ENCODE results near the gene SPRED2.

Gene SPRED2

DNA sequence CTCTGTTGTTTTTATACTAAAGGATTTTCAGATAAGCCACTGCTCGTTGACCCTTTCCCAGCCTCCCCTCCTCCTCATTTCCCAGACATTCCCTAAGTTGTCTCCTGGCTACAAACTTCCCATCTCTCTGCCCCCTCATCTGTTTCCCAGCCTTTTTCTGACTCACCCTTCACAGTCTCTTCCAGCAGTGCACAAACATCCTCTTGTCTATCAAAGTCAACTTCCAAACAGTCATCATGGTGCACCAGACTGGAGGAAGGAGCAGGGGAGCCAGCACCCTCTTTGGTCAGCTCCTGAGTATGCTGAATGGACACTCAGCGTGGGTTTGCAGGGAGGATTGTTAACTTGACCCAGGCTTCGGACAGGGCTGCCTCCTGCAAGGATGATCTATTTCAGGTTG is 26.6 kb upstream of the SPRED2 start:
- H3K4me3 ChIP-seq (ENCODE audit: low read depth, low read length): no peak overlapping the region
- DNase-seq (ENCODE audit: low read depth): no peak
- no peak for TF ChIP-seq CTCF (IDR thresholded peaks at IDR 0.05; ENCODE audit: low read depth, low read length, missing control alignments)

GRCh38 chr2:65456886-65457285 is 24.5 kb upstream of the SPRED2 start:
- no peak for DNase-seq (ENCODE audit: low read depth)
- TF ChIP-seq CTCF (IDR thresholded peaks at IDR 0.05; ENCODE audit: low read depth, low read length, missing control alignments): no peak
- H3K4me3 ChIP-seq (ENCODE audit: low read depth, low read length): no peak overlapping the region

DNA sequence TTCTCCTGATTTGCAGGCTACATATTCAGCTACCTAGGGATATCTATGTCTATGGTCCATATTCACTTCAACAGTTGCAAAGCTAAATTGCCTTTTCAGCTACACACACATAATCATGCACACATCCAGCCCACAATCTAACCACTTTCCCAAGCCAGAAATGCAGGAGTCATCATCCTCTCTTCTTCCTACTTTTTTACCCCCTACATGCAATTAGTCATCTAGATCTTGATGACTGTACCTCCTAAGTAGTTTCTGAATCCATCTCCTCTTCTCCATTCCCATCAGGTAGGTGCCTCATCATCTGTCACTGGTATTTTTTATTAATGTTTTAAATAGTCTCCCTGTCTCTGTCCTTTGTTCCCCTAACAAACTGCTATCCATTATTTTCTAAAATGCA is 23.7 kb upstream of the SPRED2 start:
- no peak overlapping the region for H3K4me3 ChIP-seq (ENCODE audit: low read depth, low read length)
- DNase-seq (ENCODE audit: low read depth): no peak
- no peak for TF ChIP-seq CTCF (IDR thresholded peaks at IDR 0.05; ENCODE audit: low read depth, low read length, missing control alignments)

DNA sequence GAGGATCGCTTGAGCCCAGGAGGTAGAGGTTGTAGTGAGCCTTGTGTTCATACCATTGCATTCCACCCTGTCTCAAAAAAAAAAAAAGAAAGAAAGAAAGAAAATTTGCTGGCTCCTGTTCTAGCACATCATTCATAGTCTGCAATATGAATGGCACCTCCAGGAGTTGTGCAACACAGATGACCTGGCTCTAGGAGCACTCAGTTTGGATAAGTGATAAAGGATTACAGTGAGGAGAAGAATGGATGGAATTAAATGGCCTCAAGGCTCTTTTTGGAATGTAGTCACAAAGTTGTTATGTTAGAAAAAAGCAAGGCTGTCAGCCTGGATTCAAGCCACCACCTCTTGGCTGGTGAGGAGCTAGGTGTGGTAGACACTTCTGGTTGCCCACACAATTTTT is 21.5 kb upstream of the SPRED2 start:
- TF ChIP-seq CTCF (IDR thresholded peaks at IDR 0.05; ENCODE audit: low read depth, low read length, missing control alignments): no peak
- DNase-seq (ENCODE audit: low read depth): no peak
- no peak overlapping the region for H3K4me3 ChIP-seq (ENCODE audit: low read depth, low read length)

GRCh38 chr2:65452150-65452895 is 19.9 kb upstream of the SPRED2 start:
- TF ChIP-seq CTCF (IDR thresholded peaks at IDR 0.05; ENCODE audit: low read depth, low read length, missing control alignments): no peak
- no peak overlapping the region for H3K4me3 ChIP-seq (ENCODE audit: low read depth, low read length)
- DNase-seq (ENCODE audit: low read depth): no peak

DNA sequence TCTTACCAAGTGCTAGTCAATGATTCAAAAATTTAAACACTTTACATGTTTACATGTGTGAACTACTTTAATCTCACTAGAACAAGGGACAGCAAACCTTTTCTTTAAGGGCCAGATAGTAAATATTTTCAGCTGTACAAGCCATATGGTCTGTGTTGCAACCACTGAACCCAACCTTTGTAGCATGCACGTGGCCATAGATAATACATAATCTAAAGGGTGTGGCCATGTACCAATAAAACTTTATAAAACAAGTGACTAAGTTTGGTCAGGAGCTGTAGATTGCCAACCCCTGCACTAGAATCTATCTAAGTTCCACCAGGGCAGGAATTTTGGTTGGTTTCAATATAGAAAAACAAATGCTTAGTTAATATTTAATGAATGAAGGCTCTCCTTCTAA is 18.4 kb upstream of the SPRED2 start:
- DNase-seq (ENCODE audit: low read depth): no peak
- no peak overlapping the region for H3K4me3 ChIP-seq (ENCODE audit: low read depth, low read length)
- TF ChIP-seq CTCF (IDR thresholded peaks at IDR 0.05; ENCODE audit: low read depth, low read length, missing control alignments): no peak

GRCh38 chr2:65450393-65450792 is 18.0 kb upstream of the SPRED2 start:
- no peak for DNase-seq (ENCODE audit: low read depth)
- no peak for TF ChIP-seq CTCF (IDR thresholded peaks at IDR 0.05; ENCODE audit: low read depth, low read length, missing control alignments)

More at GRCh38 chr2:65450393-65450792, 18.0 kb upstream of the SPRED2 start:
- H3K4me3 ChIP-seq (ENCODE audit: low read depth, low read length): no peak overlapping the region
